ENCODE measurements around the gene PAM.

- TF ChIP-seq CTCF (IDR thresholded peaks at IDR 0.05) (no peak), POLR2AphosphoS5 (IDR thresholded peaks at IDR 0.05) (no peak), POLR2A (IDR thresholded peaks at IDR 0.05) (no peak), EP300 (IDR thresholded peaks at IDR 0.05; ENCODE audit: low read depth) (no peak)
These were observed 75.1 kb downstream of the PAM start for GRCh38 chr5:102830241-102830640.

All from transverse colon (tissue), 4 donors.